ENCODE measurements around the gene GARNL3. TPM values are rescaled to one million over a fixed set of nuclear protein-coding genes. Genes with fewer than 3 reads are reported as not detected.

The GARNL3 gene
- total and polyA plus RNA-seq, 2 of the 13 experiments (the other 11 are each of a cell fraction or from before 2014, with no cell fraction given) = 3.9 to 11.0 TPM

GRCh38 chr9:127397646-127398274 is 133.2 kb downstream of the GARNL3 start (continued):
- TF ChIP-seq NFATC3 (CRISPR knock-in tag; IDR thresholded peaks at IDR 0.05) (no peak), IRF1 (CRISPR knock-in tag; IDR thresholded peaks at IDR 0.05; ENCODE audit: low read depth) (no peak), BCL3 (CRISPR knock-in tag; IDR thresholded peaks at IDR 0.05) (no peak), WIZ (CRISPR knock-in tag; IDR thresholded peaks at IDR 0.05) (no peak), ATF4 (CRISPR knock-in tag; IDR thresholded peaks at IDR 0.05) (no peak), PBX3 (CRISPR knock-in tag; IDR thresholded peaks at IDR 0.05; ENCODE audit: borderline replicate concordance) (no peak), ZNF746 (CRISPR knock-in tag; IDR thresholded peaks at IDR 0.05) (no peak), ZNF564 (CRISPR knock-in tag; IDR thresholded peaks at IDR 0.05) (no peak)
